HCT116 (cell line): ENCODE data around the gene SIX4. TPM values are rescaled to one million over a fixed set of nuclear protein-coding genes. Genes with fewer than 3 reads are reported as not detected.

ENCODE experiments used
- total RNA-seq: library from RNA; stranded (reverse); gene quantifications from one replicate; pipeline ENCODE4 v1.2.1, GENCODE V29; 2021; ENCODE audit not compliant: unreplicated experiment
- TF ChIP-seq, protein P1 (sequence below): IDR thresholded peaks from 2 replicates; pipeline ENCODE4 v1.6.1; 2012; ENCODE audit warnings: low read depth
- TF ChIP-seq, protein P2 (sequence below): IDR thresholded peaks from 2 replicates; pipeline ENCODE4 v1.6.1; 2012

Gene SIX4
- total RNA-seq, 1 experiment from 2014 or later, result 24.5 TPM

DNA sequence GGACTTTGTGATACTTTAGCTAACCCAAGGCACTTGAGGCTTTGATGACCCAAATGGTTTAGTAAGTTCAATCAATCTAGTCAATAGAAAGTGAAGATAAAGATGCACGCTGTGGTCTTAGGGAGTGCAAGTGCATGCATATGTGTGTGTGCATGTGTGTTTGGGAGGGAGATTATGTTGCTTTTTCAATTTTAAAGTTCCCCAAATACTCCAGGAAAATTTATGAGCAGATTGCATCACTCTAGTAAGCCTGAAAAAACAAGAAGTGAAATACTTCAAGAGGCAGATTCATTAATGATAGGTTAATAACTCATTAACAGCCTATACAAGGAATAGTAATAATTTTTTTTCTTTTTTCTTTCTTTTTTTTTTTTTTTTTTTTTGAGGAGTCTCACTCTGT, 62.4 kb downstream of the SIX4 start (continued):
- TF ChIP-seq, protein P1, sequence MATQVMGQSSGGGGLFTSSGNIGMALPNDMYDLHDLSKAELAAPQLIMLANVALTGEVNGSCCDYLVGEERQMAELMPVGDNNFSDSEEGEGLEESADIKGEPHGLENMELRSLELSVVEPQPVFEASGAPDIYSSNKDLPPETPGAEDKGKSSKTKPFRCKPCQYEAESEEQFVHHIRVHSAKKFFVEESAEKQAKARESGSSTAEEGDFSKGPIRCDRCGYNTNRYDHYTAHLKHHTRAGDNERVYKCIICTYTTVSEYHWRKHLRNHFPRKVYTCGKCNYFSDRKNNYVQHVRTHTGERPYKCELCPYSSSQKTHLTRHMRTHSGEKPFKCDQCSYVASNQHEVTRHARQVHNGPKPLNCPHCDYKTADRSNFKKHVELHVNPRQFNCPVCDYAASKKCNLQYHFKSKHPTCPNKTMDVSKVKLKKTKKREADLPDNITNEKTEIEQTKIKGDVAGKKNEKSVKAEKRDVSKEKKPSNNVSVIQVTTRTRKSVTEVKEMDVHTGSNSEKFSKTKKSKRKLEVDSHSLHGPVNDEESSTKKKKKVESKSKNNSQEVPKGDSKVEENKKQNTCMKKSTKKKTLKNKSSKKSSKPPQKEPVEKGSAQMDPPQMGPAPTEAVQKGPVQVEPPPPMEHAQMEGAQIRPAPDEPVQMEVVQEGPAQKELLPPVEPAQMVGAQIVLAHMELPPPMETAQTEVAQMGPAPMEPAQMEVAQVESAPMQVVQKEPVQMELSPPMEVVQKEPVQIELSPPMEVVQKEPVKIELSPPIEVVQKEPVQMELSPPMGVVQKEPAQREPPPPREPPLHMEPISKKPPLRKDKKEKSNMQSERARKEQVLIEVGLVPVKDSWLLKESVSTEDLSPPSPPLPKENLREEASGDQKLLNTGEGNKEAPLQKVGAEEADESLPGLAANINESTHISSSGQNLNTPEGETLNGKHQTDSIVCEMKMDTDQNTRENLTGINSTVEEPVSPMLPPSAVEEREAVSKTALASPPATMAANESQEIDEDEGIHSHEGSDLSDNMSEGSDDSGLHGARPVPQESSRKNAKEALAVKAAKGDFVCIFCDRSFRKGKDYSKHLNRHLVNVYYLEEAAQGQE, result no peak
- TF ChIP-seq, protein P2, sequence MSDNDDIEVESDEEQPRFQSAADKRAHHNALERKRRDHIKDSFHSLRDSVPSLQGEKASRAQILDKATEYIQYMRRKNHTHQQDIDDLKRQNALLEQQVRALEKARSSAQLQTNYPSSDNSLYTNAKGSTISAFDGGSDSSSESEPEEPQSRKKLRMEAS, result no peak

Other genes starting within 250 kb of the SIX4 start
- not detected for gene C14orf39, start 238.3 kb downstream of the SIX4 start, total RNA-seq
- gene SIX6, start 215.2 kb downstream of the SIX4 start, total RNA-seq, result not detected
- 2.5 TPM for gene SIX1, start 74.9 kb downstream of the SIX4 start, total RNA-seq
- gene MNAT1, start 10.4 kb upstream of the SIX4 start, total RNA-seq, result 49.3 TPM